Karpas-422 (cell line): ENCODE results near the gene DAB1. TPM values are rescaled to one million over a fixed set of nuclear protein-coding genes. Genes with fewer than 3 reads are reported as not detected.

Experiments
- DNase-seq: peaks from one replicate; pipeline ENCODE4 v3.0.0-alpha.2; 2015
- H2AFZ ChIP-seq: fragments of 200-600 bp; sonication (generic); 2 replicates; pipeline ENCODE4 v1.6.1; 2014; ENCODE audit warnings: antibody characterized with exemption, low read length, mixed read lengths
- H3K27ac ChIP-seq: fragments of 200-600 bp; sonication (generic); 2 replicates; pipeline ENCODE4 v1.5.1; 2014; ENCODE audit warnings: mild to moderate bottlenecking, low read length, moderate library complexity
- H3K27me3 ChIP-seq: fragments of 200-600 bp; sonication (generic); 2 replicates; pipeline ENCODE4 v1.6.1; 2014; ENCODE audit warnings: low read length, mixed read lengths
- H3K36me3 ChIP-seq: fragments of 200-600 bp; sonication (generic); 2 replicates; pipeline ENCODE4 v1.6.1; 2014; ENCODE audit warnings: low read length, mixed read lengths; ENCODE audit not compliant: insufficient read depth
- H3K4me1 ChIP-seq: fragments of 200-600 bp; sonication (generic); 2 replicates; pipeline ENCODE4 v1.6.1; 2014; ENCODE audit warnings: mild to moderate bottlenecking, low read length, mixed read lengths
- H3K4me2 ChIP-seq: fragments of 200-600 bp; sonication (generic); 2 replicates; pipeline ENCODE4 v1.6.1; 2014; ENCODE audit warnings: low read length, low read depth, mild to moderate bottlenecking; ENCODE audit not compliant: poor library complexity, severe bottlenecking
- H3K4me3 ChIP-seq: fragments of 200-600 bp; sonication (generic); 2 replicates; pipeline ENCODE4 v1.5.1; 2014; ENCODE audit warnings: mild to moderate bottlenecking, antibody characterized with exemption, low read length, mixed read lengths
- H3K79me2 ChIP-seq: fragments of 200-600 bp; sonication (generic); 2 replicates; pipeline ENCODE4 v1.6.1; 2014; ENCODE audit warnings: mild to moderate bottlenecking, low read length, mixed read lengths
- H3K9ac ChIP-seq: fragments of 200-600 bp; sonication (generic); 2 replicates; pipeline ENCODE4 v1.6.0; 2014; ENCODE audit warnings: low read length
- H3K9me2 ChIP-seq: fragments of 200-600 bp; sonication (generic), shearing (Covaris generic); replicated peaks from 2 replicates; pipeline ENCODE4 v1.6.0; 2014; ENCODE audit warnings: mild to moderate bottlenecking, low read length, moderate library complexity; ENCODE audit not compliant: insufficient read depth
- H3K9me3 ChIP-seq: fragments of 300-700, 200-600 bp; sonication (generic); 2 replicates; pipeline ENCODE4 v1.6.1; 2014; ENCODE audit warnings: low read length, mixed read lengths
- H4K20me1 ChIP-seq: fragments of 200-600 bp; sonication (generic); 2 replicates; pipeline ENCODE4 v1.6.1; 2014; ENCODE audit warnings: mild to moderate bottlenecking, antibody characterized with exemption, low read length, low read depth; ENCODE audit not compliant: insufficient read depth
- total RNA-seq: library from RNA; depleted of rRNA; stranded (reverse); fragments of >200 nt; shearing (Covaris generic); gene quantifications from 2 replicates; pipeline ENCODE4 v1.2.3, GENCODE V29; 2014; ENCODE audit warnings: low replicate concordance

Gene DAB1
- total RNA-seq, 1 experiment from 2014 or later, result 0.78 TPM

DNA sequence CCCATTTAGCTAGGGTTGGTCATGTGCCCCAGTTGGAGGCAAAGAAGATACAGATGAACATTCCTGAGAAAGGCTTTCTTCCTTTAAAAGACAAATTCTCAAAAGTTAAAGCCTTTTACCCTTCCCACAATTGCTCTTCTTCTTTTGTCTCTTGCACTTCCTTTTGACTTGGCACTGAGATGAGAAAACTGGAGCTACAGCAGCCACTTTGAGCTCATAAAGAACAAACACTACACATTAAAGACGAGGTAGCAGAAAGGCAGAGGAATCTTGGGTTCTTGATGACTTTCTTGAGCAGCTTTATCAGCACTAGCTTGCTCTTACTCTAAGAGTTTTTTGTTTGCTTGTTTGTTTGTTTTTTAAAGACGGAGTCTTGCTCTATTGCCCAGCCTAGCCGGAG is 92.2 kb downstream of the DAB1 start:
- no peaks in the 10 kb centered on the region for H3K36me3 ChIP-seq
- no peaks in the 10 kb centered on the region for H4K20me1 ChIP-seq
- H3K4me3 ChIP-seq, result no peak overlapping the region
- H3K4me2 ChIP-seq, result no peak overlapping the region
- DNase-seq, result no peak
- no peak overlapping the region for H2AFZ ChIP-seq
- no peaks in the 10 kb centered on the region for H3K4me1 ChIP-seq
- no peaks in the 10 kb centered on the region for H3K27me3 ChIP-seq
- no peaks in the 10 kb centered on the region for H3K9me2 ChIP-seq
- H3K9ac ChIP-seq, result no peak overlapping the region
- no peak overlapping the region for H3K27ac ChIP-seq
- no peaks in the 10 kb centered on the region for H3K79me2 ChIP-seq
- H3K9me3 ChIP-seq, result no peaks in the 10 kb centered on the region

DNA sequence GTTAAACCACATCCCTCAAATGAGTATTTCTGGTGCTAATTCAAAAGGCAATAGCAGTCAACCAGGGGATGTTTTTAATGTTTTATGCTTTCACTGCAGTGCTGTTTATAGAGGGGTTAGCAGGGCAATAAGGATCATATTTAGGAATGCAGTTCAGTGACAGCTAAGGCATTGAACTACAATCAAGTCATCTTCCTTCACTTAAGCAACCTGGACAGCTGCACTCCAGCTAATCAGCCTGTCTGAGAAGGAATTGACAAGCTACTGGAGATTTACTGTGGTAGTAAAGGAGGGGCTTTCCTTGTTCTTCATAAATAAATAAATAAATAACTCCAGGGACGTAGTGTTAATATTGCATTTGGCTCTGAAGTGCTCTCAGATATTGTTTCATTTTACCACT is 93.9 kb downstream of the DAB1 start:
- H3K4me2 ChIP-seq, result no peak overlapping the region
- no peaks in the 10 kb centered on the region for H3K4me1 ChIP-seq
- no peaks in the 10 kb centered on the region for H3K79me2 ChIP-seq
- H3K9me3 ChIP-seq, result no peaks in the 10 kb centered on the region
- no peaks in the 10 kb centered on the region for H3K36me3 ChIP-seq
- no peak overlapping the region for H3K27ac ChIP-seq
- no peaks in the 10 kb centered on the region for H3K9me2 ChIP-seq
- H2AFZ ChIP-seq, result no peak overlapping the region
- H3K4me3 ChIP-seq, result no peak overlapping the region
- DNase-seq, result no peak
- no peak overlapping the region for H3K9ac ChIP-seq
- no peaks in the 10 kb centered on the region for H3K27me3 ChIP-seq
- H4K20me1 ChIP-seq, result no peaks in the 10 kb centered on the region

DNA sequence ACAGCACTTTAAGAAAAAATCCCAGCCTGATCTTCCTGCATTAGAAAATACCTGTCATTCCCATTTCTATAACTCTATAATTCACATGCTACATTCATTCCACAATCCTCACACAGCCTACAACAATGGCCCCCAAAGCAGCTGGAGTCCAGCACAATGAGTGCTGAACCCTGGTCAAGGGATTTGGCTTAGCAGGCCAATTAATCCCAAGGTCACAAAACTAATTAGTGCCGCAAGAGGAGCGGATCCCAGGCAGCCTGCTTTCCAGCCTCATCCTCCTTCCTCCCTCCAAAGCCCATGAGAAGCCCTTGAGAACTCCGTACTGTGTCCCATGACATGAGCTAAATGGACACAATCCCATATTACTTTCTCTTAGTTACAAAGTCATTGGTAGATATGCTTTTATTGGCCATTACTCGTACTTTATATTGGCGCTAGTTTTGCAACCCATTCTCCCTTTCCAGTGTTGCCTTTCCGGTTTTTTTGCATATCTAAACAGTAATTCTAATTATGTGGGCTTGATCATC is 94.8 kb downstream of the DAB1 start:
- Histone ChIP-seq H3K9me3 (no peaks in the 10 kb centered on the region), H3K36me3 (no peaks in the 10 kb centered on the region), H3K79me2 (no peaks in the 10 kb centered on the region), H3K9me2 (no peaks in the 10 kb centered on the region), H3K4me2 (no peak overlapping the region), H4K20me1 (no peaks in the 10 kb centered on the region), H3K27ac (no peak overlapping the region), H3K4me3 (no peak overlapping the region), H3K4me1 (no peaks in the 10 kb centered on the region), H3K9ac (no peak overlapping the region), H3K27me3 (no peaks in the 10 kb centered on the region), H2AFZ (no peak overlapping the region)
- DNase-seq, result no peak

DNA sequence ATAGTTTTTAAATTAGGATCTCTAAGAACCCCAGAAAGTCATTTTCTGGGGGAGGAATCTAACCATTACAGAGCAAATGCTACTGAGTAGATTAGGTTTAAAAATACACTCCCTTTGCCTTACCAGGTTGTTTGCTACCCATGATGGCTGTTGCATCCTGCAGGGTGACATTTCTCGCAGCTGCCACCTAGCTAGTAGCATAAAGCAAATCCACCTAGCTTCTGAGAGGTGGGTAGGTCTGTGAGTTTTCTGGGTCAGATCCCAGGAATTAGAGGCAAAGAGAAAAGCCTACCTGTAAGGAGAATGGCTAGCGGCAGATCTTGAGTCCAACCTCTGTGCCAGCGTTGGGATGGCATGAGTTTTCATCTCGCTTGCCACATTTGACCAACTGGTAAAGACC is 95.9 kb downstream of the DAB1 start:
- no peaks in the 10 kb centered on the region for H3K9me2 ChIP-seq
- no peaks in the 10 kb centered on the region for H4K20me1 ChIP-seq
- H3K79me2 ChIP-seq, result no peaks in the 10 kb centered on the region
- H3K9me3 ChIP-seq, result no peaks in the 10 kb centered on the region
- H3K9ac ChIP-seq, result no peak overlapping the region
- H3K4me1 ChIP-seq, result no peaks in the 10 kb centered on the region
- no peak overlapping the region for H3K27ac ChIP-seq
- no peaks in the 10 kb centered on the region for H3K27me3 ChIP-seq
- no peaks in the 10 kb centered on the region for H3K36me3 ChIP-seq
- no peak overlapping the region for H2AFZ ChIP-seq
- no peak overlapping the region for H3K4me3 ChIP-seq
- no peak overlapping the region for H3K4me2 ChIP-seq
- DNase-seq, result no peak

DNA sequence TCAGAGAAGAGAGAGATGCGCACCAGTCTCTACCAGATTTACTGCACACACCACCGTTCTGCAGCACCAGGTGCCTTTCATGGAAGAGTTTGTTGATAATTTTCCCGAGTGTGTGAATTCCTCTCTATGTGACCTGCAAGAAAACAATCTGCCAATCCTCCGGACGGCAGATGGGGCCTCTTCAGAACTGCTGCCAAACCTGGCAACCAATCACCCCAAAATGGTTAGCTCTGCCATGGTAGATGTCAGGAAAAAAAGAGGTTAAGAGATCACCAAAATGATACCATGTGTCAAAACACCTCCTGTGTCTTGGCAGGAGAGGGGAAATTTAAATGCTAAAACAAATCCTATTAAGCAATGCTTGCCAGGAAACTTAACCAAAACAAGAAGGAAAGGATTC is 96.5 kb downstream of the DAB1 start:
- Histone ChIP-seq H3K27ac (no peak overlapping the region), H3K79me2 (no peaks in the 10 kb centered on the region), H3K9me3 (no peaks in the 10 kb centered on the region), H3K4me2 (no peak overlapping the region), H3K36me3 (no peaks in the 10 kb centered on the region), H2AFZ (no peak overlapping the region), H4K20me1 (no peaks in the 10 kb centered on the region), H3K9me2 (no peaks in the 10 kb centered on the region), H3K4me3 (no peak overlapping the region), H3K9ac (no peak overlapping the region), H3K27me3 (no peaks in the 10 kb centered on the region), H3K4me1 (no peaks in the 10 kb centered on the region)
- no peak for DNase-seq

DNA sequence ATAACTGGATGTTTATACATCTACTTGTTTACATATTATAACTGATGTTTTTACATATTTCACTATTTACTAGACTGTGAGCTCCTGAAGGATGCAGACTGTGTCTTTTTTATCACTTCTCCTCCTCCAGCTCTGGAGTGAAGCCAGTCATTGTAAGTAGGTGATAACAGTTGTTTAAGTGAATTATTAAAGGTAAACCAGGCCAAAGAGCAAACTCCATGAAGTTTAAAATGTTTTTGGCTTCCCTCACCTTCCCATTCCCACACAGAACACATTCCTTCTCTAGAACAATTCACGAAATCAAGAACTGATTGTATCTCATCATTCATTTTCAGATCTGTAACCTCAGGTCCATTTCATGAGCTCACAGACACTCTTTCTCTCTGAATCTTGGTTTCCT is 98.3 kb downstream of the DAB1 start:
- DNase-seq, result no peak
- Histone ChIP-seq H2AFZ (no peak overlapping the region), H3K79me2 (no peaks in the 10 kb centered on the region), H3K9me3 (no peaks in the 10 kb centered on the region), H3K9ac (no peak overlapping the region), H3K27me3 (no peaks in the 10 kb centered on the region), H3K4me3 (no peak overlapping the region), H3K9me2 (no peaks in the 10 kb centered on the region), H3K36me3 (no peaks in the 10 kb centered on the region), H3K4me2 (no peak overlapping the region), H3K27ac (no peak overlapping the region), H3K4me1 (no peaks in the 10 kb centered on the region), H4K20me1 (no peaks in the 10 kb centered on the region)

DNA sequence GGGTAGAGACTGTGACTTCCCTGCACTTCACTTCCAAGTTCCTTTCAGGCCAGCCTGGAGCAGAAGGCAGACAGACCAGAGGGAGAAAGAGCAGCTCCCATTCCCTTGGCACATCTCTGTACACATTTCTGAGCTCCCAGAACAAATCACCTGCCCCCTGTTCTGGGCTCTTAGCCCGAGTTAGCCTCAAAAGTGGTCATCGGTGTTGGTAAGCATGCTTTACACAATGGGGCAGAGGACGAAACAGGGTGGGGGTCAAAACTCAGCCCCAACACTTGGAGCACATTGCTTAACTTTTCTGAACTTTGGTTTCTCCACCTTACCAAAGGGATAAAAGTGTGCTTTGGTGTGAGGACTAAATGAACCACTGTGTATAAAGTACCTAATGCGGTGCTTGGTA is 98.7 kb downstream of the DAB1 start:
- H4K20me1 ChIP-seq, result no peaks in the 10 kb centered on the region
- no peak overlapping the region for H3K4me2 ChIP-seq
- H3K36me3 ChIP-seq, result no peaks in the 10 kb centered on the region
- H3K4me1 ChIP-seq, result no peaks in the 10 kb centered on the region
- no peak overlapping the region for H3K9ac ChIP-seq
- H3K4me3 ChIP-seq, result no peak overlapping the region
- no peaks in the 10 kb centered on the region for H3K9me2 ChIP-seq
- H3K79me2 ChIP-seq, result no peaks in the 10 kb centered on the region
- H3K27me3 ChIP-seq, result no peaks in the 10 kb centered on the region
- no peak overlapping the region for H3K27ac ChIP-seq
- no peaks in the 10 kb centered on the region for H3K9me3 ChIP-seq
- H2AFZ ChIP-seq, result no peak overlapping the region
- no peak for DNase-seq

DNA sequence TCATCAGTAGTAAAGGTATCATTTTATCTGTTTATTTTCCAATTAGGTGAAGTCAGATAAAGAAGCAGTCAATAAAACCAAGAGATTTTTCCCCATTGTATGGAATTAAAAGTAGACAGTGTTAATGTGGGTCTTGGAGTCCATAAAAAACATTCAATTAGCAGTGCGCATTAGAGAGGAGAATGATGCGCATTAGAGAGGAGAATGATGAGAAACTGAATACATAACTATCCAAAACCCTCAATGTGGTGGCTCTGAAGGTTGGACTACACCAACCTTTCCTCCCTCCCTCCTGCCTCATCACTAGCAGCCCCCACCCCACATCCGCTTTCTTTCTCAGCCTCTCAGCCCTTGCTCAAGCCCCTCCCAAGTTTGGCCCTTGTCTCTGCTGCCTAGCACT is 99.5 kb downstream of the DAB1 start:
- Histone ChIP-seq H3K36me3 (no peaks in the 10 kb centered on the region), H3K27me3 (no peaks in the 10 kb centered on the region), H3K9me3 (no peaks in the 10 kb centered on the region), H3K9ac (no peak overlapping the region), H3K4me3 (no peak overlapping the region), H3K79me2 (no peaks in the 10 kb centered on the region), H3K27ac (no peak overlapping the region), H3K9me2 (no peaks in the 10 kb centered on the region), H3K4me2 (no peak overlapping the region), H3K4me1 (no peaks in the 10 kb centered on the region), H4K20me1 (no peaks in the 10 kb centered on the region), H2AFZ (no peak overlapping the region)
- DNase-seq, result no peak

DNA sequence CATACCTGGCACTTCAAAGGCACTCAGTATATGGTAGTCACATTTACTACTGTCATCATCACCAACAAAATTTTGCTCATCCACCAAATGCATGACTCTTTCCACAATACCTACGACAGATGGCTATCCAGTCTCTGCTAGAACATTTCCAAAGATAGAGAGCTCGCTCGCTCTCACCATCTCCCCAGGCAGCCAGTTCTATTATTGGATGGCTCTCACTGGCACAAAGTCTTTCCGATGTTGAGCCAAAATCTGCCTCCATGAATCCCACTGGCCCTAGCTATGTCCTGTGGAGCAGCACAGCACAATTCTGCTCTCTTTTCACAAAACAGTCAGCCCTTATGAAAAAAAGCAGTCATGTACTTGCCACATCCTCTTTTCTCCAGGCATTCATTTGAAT is 102.1 kb downstream of the DAB1 start:
- Histone ChIP-seq H3K36me3 (no peaks in the 10 kb centered on the region), H3K27me3 (no peaks in the 10 kb centered on the region), H2AFZ (no peak overlapping the region), H4K20me1 (no peaks in the 10 kb centered on the region), H3K27ac (no peak overlapping the region), H3K9me2 (no peaks in the 10 kb centered on the region), H3K9ac (no peak overlapping the region), H3K4me2 (no peak overlapping the region), H3K79me2 (no peaks in the 10 kb centered on the region), H3K4me1 (peaks cover 3% of the 10 kb centered on the region; the same call in 1 of the 2 replicates), H3K9me3 (no peaks in the 10 kb centered on the region), H3K4me3 (no peak overlapping the region)
- DNase-seq, result no peak
